ENCODE data around the gene MYLIP.

- TF ChIP-seq POLR2A (IDR thresholded peaks at IDR 0.05) = no peak
- TF ChIP-seq, protein P1, sequence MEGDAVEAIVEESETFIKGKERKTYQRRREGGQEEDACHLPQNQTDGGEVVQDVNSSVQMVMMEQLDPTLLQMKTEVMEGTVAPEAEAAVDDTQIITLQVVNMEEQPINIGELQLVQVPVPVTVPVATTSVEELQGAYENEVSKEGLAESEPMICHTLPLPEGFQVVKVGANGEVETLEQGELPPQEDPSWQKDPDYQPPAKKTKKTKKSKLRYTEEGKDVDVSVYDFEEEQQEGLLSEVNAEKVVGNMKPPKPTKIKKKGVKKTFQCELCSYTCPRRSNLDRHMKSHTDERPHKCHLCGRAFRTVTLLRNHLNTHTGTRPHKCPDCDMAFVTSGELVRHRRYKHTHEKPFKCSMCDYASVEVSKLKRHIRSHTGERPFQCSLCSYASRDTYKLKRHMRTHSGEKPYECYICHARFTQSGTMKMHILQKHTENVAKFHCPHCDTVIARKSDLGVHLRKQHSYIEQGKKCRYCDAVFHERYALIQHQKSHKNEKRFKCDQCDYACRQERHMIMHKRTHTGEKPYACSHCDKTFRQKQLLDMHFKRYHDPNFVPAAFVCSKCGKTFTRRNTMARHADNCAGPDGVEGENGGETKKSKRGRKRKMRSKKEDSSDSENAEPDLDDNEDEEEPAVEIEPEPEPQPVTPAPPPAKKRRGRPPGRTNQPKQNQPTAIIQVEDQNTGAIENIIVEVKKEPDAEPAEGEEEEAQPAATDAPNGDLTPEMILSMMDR (IDR thresholded peaks at IDR 0.05) = no peak
These were observed 21.7 kb upstream of the MYLIP start for GRCh38 chr6:16106991-16107787.
